ENCODE measurements around the gene SLIT1.

Gene SLIT1

GRCh38 chr10:97224483-97225435 lies 39.0 kb upstream of the SLIT1 start:
- TF ChIP-seq FOXP2 (optimal IDR thresholded peaks at IDR 0.05; ENCODE audit: borderline replicate concordance, extremely low read depth, extremely low read length, insufficient read depth) = no peak
- no peak for TF ChIP-seq SIN3A (IDR thresholded peaks at IDR 0.05; ENCODE audit: borderline replicate concordance, insufficient read depth, low read length)
- TF ChIP-seq POLR2AphosphoS5 (IDR thresholded peaks at IDR 0.05; ENCODE audit: low read depth, low read length) = no peak
- TF ChIP-seq, protein P1, sequence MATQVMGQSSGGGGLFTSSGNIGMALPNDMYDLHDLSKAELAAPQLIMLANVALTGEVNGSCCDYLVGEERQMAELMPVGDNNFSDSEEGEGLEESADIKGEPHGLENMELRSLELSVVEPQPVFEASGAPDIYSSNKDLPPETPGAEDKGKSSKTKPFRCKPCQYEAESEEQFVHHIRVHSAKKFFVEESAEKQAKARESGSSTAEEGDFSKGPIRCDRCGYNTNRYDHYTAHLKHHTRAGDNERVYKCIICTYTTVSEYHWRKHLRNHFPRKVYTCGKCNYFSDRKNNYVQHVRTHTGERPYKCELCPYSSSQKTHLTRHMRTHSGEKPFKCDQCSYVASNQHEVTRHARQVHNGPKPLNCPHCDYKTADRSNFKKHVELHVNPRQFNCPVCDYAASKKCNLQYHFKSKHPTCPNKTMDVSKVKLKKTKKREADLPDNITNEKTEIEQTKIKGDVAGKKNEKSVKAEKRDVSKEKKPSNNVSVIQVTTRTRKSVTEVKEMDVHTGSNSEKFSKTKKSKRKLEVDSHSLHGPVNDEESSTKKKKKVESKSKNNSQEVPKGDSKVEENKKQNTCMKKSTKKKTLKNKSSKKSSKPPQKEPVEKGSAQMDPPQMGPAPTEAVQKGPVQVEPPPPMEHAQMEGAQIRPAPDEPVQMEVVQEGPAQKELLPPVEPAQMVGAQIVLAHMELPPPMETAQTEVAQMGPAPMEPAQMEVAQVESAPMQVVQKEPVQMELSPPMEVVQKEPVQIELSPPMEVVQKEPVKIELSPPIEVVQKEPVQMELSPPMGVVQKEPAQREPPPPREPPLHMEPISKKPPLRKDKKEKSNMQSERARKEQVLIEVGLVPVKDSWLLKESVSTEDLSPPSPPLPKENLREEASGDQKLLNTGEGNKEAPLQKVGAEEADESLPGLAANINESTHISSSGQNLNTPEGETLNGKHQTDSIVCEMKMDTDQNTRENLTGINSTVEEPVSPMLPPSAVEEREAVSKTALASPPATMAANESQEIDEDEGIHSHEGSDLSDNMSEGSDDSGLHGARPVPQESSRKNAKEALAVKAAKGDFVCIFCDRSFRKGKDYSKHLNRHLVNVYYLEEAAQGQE (IDR thresholded peaks at IDR 0.05; ENCODE audit: insufficient read depth in 1 of 2, low read depth in 2 of 2, low read length in 2 of 2) = no peak
- TF ChIP-seq TAF1 (IDR thresholded peaks at IDR 0.05; ENCODE audit: borderline replicate concordance, insufficient read depth, low read length) = no peak

GRCh38 chr10:97222326-97222961 lies 36.7 kb upstream of the SLIT1 start:
- TF ChIP-seq SIN3A (IDR thresholded peaks at IDR 0.05; ENCODE audit: borderline replicate concordance, insufficient read depth, low read length) = no peak
- TF ChIP-seq TAF1 (IDR thresholded peaks at IDR 0.05; ENCODE audit: borderline replicate concordance, insufficient read depth, low read length) = no peak
- no peak for TF ChIP-seq POLR2AphosphoS5 (IDR thresholded peaks at IDR 0.05; ENCODE audit: low read depth, low read length)
- no peak for TF ChIP-seq FOXP2 (optimal IDR thresholded peaks at IDR 0.05; ENCODE audit: borderline replicate concordance, extremely low read depth, extremely low read length, insufficient read depth)
- TF ChIP-seq, protein P1 (IDR thresholded peaks at IDR 0.05; ENCODE audit: insufficient read depth in 1 of 2, low read depth in 2 of 2, low read length in 2 of 2) = no peak

DNA sequence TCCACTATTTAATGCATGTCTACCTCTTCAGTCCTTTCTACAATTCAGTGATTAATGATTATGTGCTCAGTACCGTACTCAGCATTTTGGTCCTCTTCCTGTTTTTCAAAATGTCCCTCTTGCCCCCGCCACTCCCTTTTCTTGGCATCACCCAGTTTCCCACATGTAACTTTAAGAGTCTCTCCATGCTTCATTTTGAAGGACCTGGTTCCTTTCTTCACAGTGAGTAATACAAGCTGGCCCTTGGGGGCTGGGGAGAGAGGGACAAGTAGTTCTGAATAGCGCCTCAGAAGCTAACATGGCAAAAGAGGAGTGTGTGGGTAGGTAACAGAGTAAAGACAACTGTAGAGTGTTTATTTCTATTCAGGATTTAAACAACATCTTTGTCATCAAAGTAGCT lies 34.6 kb upstream of the SLIT1 start:
- TF ChIP-seq POLR2AphosphoS5 (IDR thresholded peaks at IDR 0.05; ENCODE audit: low read depth, low read length) = no peak

GRCh38 chr10:97217299-97217698 lies 31.5 kb upstream of the SLIT1 start:
- TF ChIP-seq POLR2AphosphoS5 (IDR thresholded peaks at IDR 0.05; ENCODE audit: low read depth, low read length) (no peak), TAF1 (IDR thresholded peaks at IDR 0.05; ENCODE audit: borderline replicate concordance, insufficient read depth, low read length) (no peak), SIN3A (IDR thresholded peaks at IDR 0.05; ENCODE audit: borderline replicate concordance, insufficient read depth, low read length) (no peak), FOXP2 (optimal IDR thresholded peaks at IDR 0.05; ENCODE audit: borderline replicate concordance, extremely low read depth, extremely low read length, insufficient read depth) (no peak)
- TF ChIP-seq, protein P1 (IDR thresholded peaks at IDR 0.05; ENCODE audit: insufficient read depth in 1 of 2, low read depth in 2 of 2, low read length in 2 of 2) = no peak

GRCh38 chr10:97215619-97216260 lies 30.0 kb upstream of the SLIT1 start:
- TF ChIP-seq, protein P1 (IDR thresholded peaks at IDR 0.05; ENCODE audit: insufficient read depth in 1 of 2, low read depth in 2 of 2, low read length in 2 of 2) = no peak
- TF ChIP-seq TAF1 (IDR thresholded peaks at IDR 0.05; ENCODE audit: borderline replicate concordance, insufficient read depth, low read length) (no peak), SIN3A (IDR thresholded peaks at IDR 0.05; ENCODE audit: borderline replicate concordance, insufficient read depth, low read length) (no peak), POLR2AphosphoS5 (IDR thresholded peaks at IDR 0.05; ENCODE audit: low read depth, low read length) (no peak), FOXP2 (optimal IDR thresholded peaks at IDR 0.05; ENCODE audit: borderline replicate concordance, extremely low read depth, extremely low read length, insufficient read depth) (no peak)
